Activated CD8-positive, alpha-beta T cell treated with anti-CD3 and anti-CD28 coated beads, Interleukin-2, amount 10 ng/mL, durations not matched to agents 7 days and 5 days (primary cell): Measurements from ENCODE around the gene THAP11. TPM values are rescaled to one million over a fixed set of nuclear protein-coding genes. Genes with fewer than 3 reads are reported as not detected.
"Not testable (repeated sequence)": the region's sequence is repeated elsewhere in the genome, so short reads cannot be mapped to it uniquely, and the experiment has no call there.

ENCODE experiments used
- ATAC-seq: fragments of 150-1000 bp; cut with Tn5 transposase; one replicate; pipeline ENCODE4 v1.10.0; 2021; ENCODE audit warnings: moderate library complexity
- CTCF ChIA-PET: fragments of 350-600 bp; sonication (Branson Sonifier 250); formaldehyde crosslinking; loops from one replicate; lab custom pipeline; 2021; ENCODE audit warnings: antibody characterized with exemption; lab: Charles Lee
- POLR2A ChIA-PET: fragments of 350-600 bp; sonication (Branson Sonifier 250); formaldehyde crosslinking; loops from one replicate; lab custom pipeline; 2021; ENCODE audit warnings: antibody characterized with exemption; lab: Charles Lee
- DNase-seq: peaks from one replicate; pipeline ENCODE4 v3.0.0-alpha.2; 2020
- H3K27ac Mint-ChIP-seq: one replicate; pipeline ENCODE4 v1.8.0; 2021; ENCODE audit warnings: mild to moderate bottlenecking, mixed read lengths
- H3K27me3 Mint-ChIP-seq: one replicate; pipeline ENCODE4 v1.8.0; 2021; ENCODE audit warnings: low read depth, mixed read lengths
- H3K36me3 Mint-ChIP-seq: one replicate; pipeline ENCODE4 v1.8.0; 2021; ENCODE audit warnings: low read depth, mixed read lengths
- H3K4me1 Mint-ChIP-seq: one replicate; pipeline ENCODE4 v1.8.0; 2021; ENCODE audit warnings: low read depth, mixed read lengths
- H3K4me3 Mint-ChIP-seq: one replicate; pipeline ENCODE4 v1.8.0; 2021; ENCODE audit warnings: mild to moderate bottlenecking, mixed read lengths
- H3K9me3 Mint-ChIP-seq: one replicate; pipeline ENCODE4 v1.8.0; 2022; ENCODE audit warnings: mixed read lengths; ENCODE audit not compliant: insufficient read depth
- total RNA-seq, 2 experiments: library from RNA; stranded (reverse); gene quantifications; one replicate each; pipeline ENCODE4 v1.2.3, GENCODE V29; 2021

The THAP11 gene
- total RNA-seq, 2 experiments from 2014 or later = 50.2 to 52.4 TPM

GRCh38 chr16:67837190-67837589 lies 4.9 kb upstream of the THAP11 start:
- H3K36me3 Mint-ChIP-seq, H3K4me3 Mint-ChIP-seq, H3K27ac Mint-ChIP-seq, H3K27me3 Mint-ChIP-seq, DNase-seq, ATAC-seq, H3K9me3 Mint-ChIP-seq: not testable (repeated sequence)
- ChIA-PET POLR2A (interaction anchor here (1.1 kb wide), 1 partner anchor 100 kb away, joined by 3 read pairs; the partner anchor contains the start of gene PSMB10), CTCF (interaction anchor here (1.0 to 3.4 kb wide), 3 partner anchors 21 to 290 kb away, joined by 3 to 23 read pairs (median 3); partner anchors contain the start of gene PSKH1)
- H3K4me1 Mint-ChIP-seq = peaks cover 17% of the 10 kb centered on the region

- no peaks in the 10 kb centered on the region for H3K9me3 Mint-ChIP-seq
- no peak for DNase-seq
Measured at GRCh38 chr16:67837811-67838210, 4.3 kb upstream of the THAP11 start.

GRCh38 chr16:67841198-67841815 lies 813 bp upstream of the THAP11 start:
- ChIA-PET CTCF (interaction anchor here (0.8 to 1.7 kb wide), 6 partner anchors 25 to 320 kb away, joined by 3 to 13 read pairs (median 3); partner anchors contain the start of genes RANBP10 and TSNAXIP1), POLR2A (no interaction called here)
- peaks cover 24% of the 10 kb centered on the region for H3K36me3 Mint-ChIP-seq
- DNase-seq (no peak), ATAC-seq (no peak)
- H3K27ac Mint-ChIP-seq = peak overlapping the region; percentile 98
- H3K27me3 Mint-ChIP-seq = no peaks in the 10 kb centered on the region
- H3K4me1 Mint-ChIP-seq = peaks cover 38% of the 10 kb centered on the region
- H3K9me3 Mint-ChIP-seq = no peaks in the 10 kb centered on the region
- H3K4me3 Mint-ChIP-seq = peak overlapping the region; percentile 89

More at GRCh38 chr16:67837811-67838210, 4.3 kb upstream of the THAP11 start:
- POLR2A ChIA-PET = interaction anchor here (1.1 kb wide), 1 partner anchor 99 kb away, joined by 3 read pairs; the partner anchor contains the start of gene PSMB10
- no peak overlapping the region for H3K27ac Mint-ChIP-seq
- H3K27me3 Mint-ChIP-seq = no peaks in the 10 kb centered on the region
- ATAC-seq = no peak
- peaks cover 14% of the 10 kb centered on the region for H3K4me1 Mint-ChIP-seq
- H3K4me3 Mint-ChIP-seq = no peak overlapping the region
- CTCF ChIA-PET = interaction anchor here (1.0 to 3.4 kb wide), 2 partner anchors 22 to 55 kb away, joined by 3 to 23 read pairs; partner anchors contain the start of gene PSKH1
- H3K36me3 Mint-ChIP-seq = no peaks in the 10 kb centered on the region

GRCh38 chr16:67842509-67843342 lies 606 bp downstream of the THAP11 start:
- Mint-ChIP-seq H3K4me3 (peak overlapping the region; percentile 96), H3K36me3 (peaks cover 26% of the 10 kb centered on the region), H3K27ac (peak overlapping the region; percentile 96), H3K9me3 (no peaks in the 10 kb centered on the region), H3K4me1 (peaks cover 40% of the 10 kb centered on the region), H3K27me3 (no peaks in the 10 kb centered on the region)
- POLR2A ChIA-PET = interaction anchor here (0.6 to 4.2 kb wide), 2 partner anchors 10 to 36 kb away, joined by 3 to 28 read pairs; partner anchors contain the start of genes RANBP10 and TSNAXIP1
- peak; percentile 74 for DNase-seq
- CTCF ChIA-PET = interaction anchor here (0.6 to 4.1 kb wide), 7 partner anchors 9 to 295 kb away, joined by 3 to 40 read pairs (median 4); no protein-coding TSS in a partner anchor
- peak; percentile 31 for ATAC-seq

GRCh38 chr16:67843343-67843765 lies 1.2 kb downstream of the THAP11 start:
- Mint-ChIP-seq H3K4me1 (peaks cover 46% of the 10 kb centered on the region), H3K4me3 (peak overlapping the region; percentile 96), H3K36me3 (peaks cover 26% of the 10 kb centered on the region), H3K27ac (peak overlapping the region; percentile 96), H3K9me3 (no peaks in the 10 kb centered on the region), H3K27me3 (no peaks in the 10 kb centered on the region)
- ChIA-PET CTCF (interaction anchor here (0.6 to 4.1 kb wide), 10 partner anchors 10 to 296 kb away, joined by 3 to 40 read pairs (median 4); no protein-coding TSS in a partner anchor), POLR2A (interaction anchor here (0.6 to 4.2 kb wide), 2 partner anchors 10 to 37 kb away, joined by 3 to 28 read pairs; partner anchors contain the start of genes RANBP10 and TSNAXIP1)
- no peak for DNase-seq
- ATAC-seq = no peak

- POLR2A ChIA-PET = interaction anchor here (1.1 to 4.2 kb wide), 3 partner anchors 11 to 91 kb away, joined by 5 to 28 read pairs (median 5); no protein-coding TSS in a partner anchor
- Mint-ChIP-seq H3K27me3 (no peaks in the 10 kb centered on the region), H3K9me3 (no peaks in the 10 kb centered on the region), H3K27ac (peak overlapping the region; percentile 96), H3K4me1 (peaks cover 51% of the 10 kb centered on the region), H3K36me3 (peaks cover 26% of the 10 kb centered on the region), H3K4me3 (peak overlapping the region; percentile 96)
- ATAC-seq (no peak), DNase-seq (no peak)
- CTCF ChIA-PET = interaction anchor here (0.9 to 4.1 kb wide), 15 partner anchors 9 to 963 kb away, joined by 3 to 40 read pairs (median 4); no protein-coding TSS in a partner anchor
Measured at GRCh38 chr16:67844497-67844896, 2.4 kb downstream of the THAP11 start.

- Mint-ChIP-seq H3K4me3 (peak overlapping the region; percentile 96), H3K27ac (peak overlapping the region; percentile 89), H3K4me1 (peaks cover 53% of the 10 kb centered on the region), H3K9me3 (no peaks in the 10 kb centered on the region), H3K27me3 (no peaks in the 10 kb centered on the region), H3K36me3 (peaks cover 30% of the 10 kb centered on the region)
- ATAC-seq (no peak), DNase-seq (peak; percentile 29)
- ChIA-PET POLR2A (interaction anchor here (1.1 to 4.2 kb wide), 5 partner anchors 9 to 90 kb away, joined by 4 to 28 read pairs (median 5); partner anchors contain the start of genes RANBP10 and TSNAXIP1), CTCF (interaction anchor here (0.8 to 4.1 kb wide), 13 partner anchors 10 to 964 kb away, joined by 3 to 40 read pairs (median 4); no protein-coding TSS in a partner anchor)
Measured at GRCh38 chr16:67845291-67846062, 3.4 kb downstream of the THAP11 start.

GRCh38 chr16:67846063-67846319 lies 3.9 kb downstream of the THAP11 start:
- DNase-seq (no peak), ATAC-seq (no peak)
- Mint-ChIP-seq H3K27me3 (no peaks in the 10 kb centered on the region), H3K9me3 (no peaks in the 10 kb centered on the region), H3K36me3 (peaks cover 31% of the 10 kb centered on the region), H3K27ac (peak overlapping the region; percentile 89), H3K4me1 (peaks cover 53% of the 10 kb centered on the region), H3K4me3 (peak overlapping the region; percentile 96)
- POLR2A ChIA-PET = interaction anchor here (0.8 to 4.2 kb wide), 6 partner anchors 10 to 122 kb away, joined by 3 to 28 read pairs (median 4); partner anchors contain the start of genes PSKH1, RANBP10 and TSNAXIP1
- CTCF ChIA-PET = interaction anchor here (0.7 to 4.1 kb wide), 8 partner anchors 10 to 173 kb away, joined by 3 to 40 read pairs (median 6); no protein-coding TSS in a partner anchor

- Mint-ChIP-seq H3K27ac (peak within 1 kb of the TSS; percentile 89), H3K4me1 (peaks cover 50% of the 10 kb centered on the region), H3K9me3 (no peaks in the 10 kb centered on the region), H3K36me3 (peaks cover 31% of the 10 kb centered on the region), H3K27me3 (no peaks in the 10 kb centered on the region), H3K4me3 (peak within 1 kb of the TSS; percentile 96)
- DNase-seq (peak; percentile 98), ATAC-seq (peak; percentile 66)
- ChIA-PET CTCF (interaction anchor here (0.7 to 4.1 kb wide), 8 partner anchors 11 to 173 kb away, joined by 3 to 40 read pairs (median 6); no protein-coding TSS in a partner anchor), POLR2A (interaction anchor here (0.8 to 4.2 kb wide), 6 partner anchors 10 to 121 kb away, joined by 3 to 28 read pairs (median 4); partner anchors contain the start of genes PSKH1, RANBP10 and TSNAXIP1)
Measured at GRCh38 chr16:67846320-67847063, 4.4 kb downstream of the THAP11 start, which contains the start of gene NUTF2. Gene NUTF2 (plus strand): TSS chr16:67846933. CDS start chr16:67865131, 18,198 bp downstream.
